ENCODE data around the gene TARP.
A peak's percentile ranks its signal among the peaks of the same experiment; 100 is the strongest.

The TARP gene

GRCh38 chr7:38273286-38273995, at the start of gene TARP:
TSS of gene TARP (minus strand) at chr7:38273636.
- DNase-seq: no peak

GRCh38 chr7:38323156-38323555, 49.7 kb upstream of the TARP start:
- DNase-seq: no peak

GRCh38 chr7:38322461-38322860, 49.0 kb upstream of the TARP start:
- no peak for DNase-seq

- DNase-seq: no peak
Observed at GRCh38 chr7:38321967-38322366, 48.5 kb upstream of the TARP start.

- DNase-seq: peak; percentile 39
Observed at GRCh38 chr7:38321515-38321944, 48.1 kb upstream of the TARP start.

GRCh38 chr7:38321050-38321449, 47.6 kb upstream of the TARP start:
- no peak for DNase-seq

- no peak for DNase-seq
Observed at GRCh38 chr7:38319873-38320272, 46.4 kb upstream of the TARP start.

GRCh38 chr7:38318803-38319416, 45.5 kb upstream of the TARP start:
- DNase-seq: no peak

- no peak for DNase-seq
Observed at GRCh38 chr7:38318241-38318640, 44.8 kb upstream of the TARP start.

GRCh38 chr7:38317515-38317914, 44.1 kb upstream of the TARP start:
- DNase-seq: no peak

GRCh38 chr7:38316733-38317360, 43.4 kb upstream of the TARP start:
- DNase-seq: no peak

GRCh38 chr7:38315410-38315809, 42.0 kb upstream of the TARP start:
- DNase-seq: no peak

GRCh38 chr7:38312821-38313220, 39.4 kb upstream of the TARP start:
- no peak for DNase-seq

GRCh38 chr7:38311329-38311937, 38.0 kb upstream of the TARP start:
- no peak for DNase-seq

GRCh38 chr7:38310591-38311101, 37.2 kb upstream of the TARP start:
- no peak for DNase-seq

- no peak for DNase-seq
Observed at GRCh38 chr7:38309555-38309954, 36.1 kb upstream of the TARP start.

- no peak for DNase-seq
Observed at GRCh38 chr7:38308140-38308539, 34.7 kb upstream of the TARP start.

GRCh38 chr7:38307640-38308039, 34.2 kb upstream of the TARP start:
- no peak for DNase-seq

- DNase-seq: no peak
Observed at GRCh38 chr7:38306914-38307313, 33.5 kb upstream of the TARP start.

GRCh38 chr7:38306171-38306570, 32.7 kb upstream of the TARP start:
- DNase-seq: peak; percentile 21

GRCh38 chr7:38303866-38304265, 30.4 kb upstream of the TARP start:
- DNase-seq: no peak

- no peak for DNase-seq
Observed at GRCh38 chr7:38300175-38300574, 26.7 kb upstream of the TARP start.

- no peak for DNase-seq
Observed at GRCh38 chr7:38299275-38299931, 26.0 kb upstream of the TARP start.

Measured in GOT3 (cell line).